SK-N-SH treated with all-trans-retinoic acid at 6 μM for 48 hours (cell line): ENCODE measurements around the gene LYPD6B.

ENCODE experiments used
- ATAC-seq: fragments of 200-7000 bp; cut with Tn5 transposase; 3 replicates; pipeline ENCODE4 v1.9.1; 2020; ENCODE audit warnings: mild to moderate bottlenecking, moderate library complexity
- ARNTL ChIP-seq: fragments of 450-650 bp; formaldehyde crosslinking; IDR thresholded peaks from 2 replicates; pipeline ENCODE4 v1.5.0; 2020; ENCODE audit warnings: low read depth, mild to moderate bottlenecking, moderate library complexity, borderline replicate concordance
- BACH2 ChIP-seq: fragments of 250-450 bp; sonication (Bioruptor Pico); IDR thresholded peaks from 2 replicates; pipeline ENCODE4 v1.9.0; 2021; ENCODE audit warnings: mild to moderate bottlenecking, borderline replicate concordance
- CSDC2 ChIP-seq: fragments of 250-450 bp; sonication (Bioruptor Pico); IDR thresholded peaks from 2 replicates; pipeline ENCODE4 v1.5.0; 2020; ENCODE audit warnings: mild to moderate bottlenecking, moderate library complexity
- ESRRG ChIP-seq: fragments of 250-450 bp; sonication (Bioruptor Pico); IDR thresholded peaks from 2 replicates; pipeline ENCODE4 v1.6.1; 2021; ENCODE audit warnings: mild to moderate bottlenecking
- GLIS3 ChIP-seq: fragments of 250-450 bp; sonication (Bioruptor Pico); IDR thresholded peaks from 2 replicates; pipeline ENCODE4 v1.5.0; 2020; ENCODE audit warnings: mild to moderate bottlenecking, moderate library complexity
- ISL1 ChIP-seq: fragments of 250-450 bp; sonication (Bioruptor Pico); IDR thresholded peaks from 2 replicates; pipeline ENCODE4 v2.1.2; 2022; ENCODE audit warnings: mild to moderate bottlenecking, moderate library complexity
- OSR1 ChIP-seq: fragments of 250-450 bp; sonication (Bioruptor Pico); IDR thresholded peaks from 2 replicates; pipeline ENCODE4 v1.8.0; 2022; ENCODE audit warnings: moderate library complexity, mild to moderate bottlenecking, inconsistent platforms
- PPARA ChIP-seq: fragments of 250-450 bp; sonication (Bioruptor Pico); IDR thresholded peaks from 2 replicates; pipeline ENCODE4 v1.5.0; 2020; ENCODE audit warnings: mild to moderate bottlenecking, borderline replicate concordance
- RARB ChIP-seq: fragments of 250-450 bp; sonication (Bioruptor Pico); IDR thresholded peaks from 2 replicates; pipeline ENCODE4 v1.8.0; 2021; ENCODE audit warnings: mild to moderate bottlenecking, moderate library complexity
- SNAI2 ChIP-seq: fragments of 250-450 bp; sonication (Bioruptor Pico); IDR thresholded peaks from 2 replicates; pipeline ENCODE4 v1.5.0; 2020; ENCODE audit warnings: mild to moderate bottlenecking, moderate library complexity
- TCF4 ChIP-seq: fragments of 250-450 bp; sonication (Bioruptor Pico); IDR thresholded peaks from 2 replicates; pipeline ENCODE4 v1.8.0; 2021; ENCODE audit warnings: mild to moderate bottlenecking, moderate library complexity, borderline replicate concordance
- TOX ChIP-seq: fragments of 250-450 bp; sonication (Bioruptor Pico); IDR thresholded peaks from 2 replicates; pipeline ENCODE4 v1.8.0; 2021; ENCODE audit warnings: mild to moderate bottlenecking, moderate library complexity, borderline replicate concordance
- ZC3H10 ChIP-seq: fragments of 250-450 bp; sonication (Bioruptor Pico); IDR thresholded peaks from 2 replicates; pipeline ENCODE4 v1.5.1; 2021; ENCODE audit warnings: mild to moderate bottlenecking, moderate library complexity
- ZFP3 ChIP-seq: fragments of 250-450 bp; sonication (Bioruptor Pico); IDR thresholded peaks from 2 replicates; pipeline ENCODE4 v1.5.0; 2020; ENCODE audit warnings: mild to moderate bottlenecking, moderate library complexity
- ZFP30 ChIP-seq: fragments of 450-650 bp; formaldehyde crosslinking; IDR thresholded peaks from 2 replicates; pipeline ENCODE4 v1.5.0; 2022; ENCODE audit warnings: mild to moderate bottlenecking, moderate library complexity
- ZNF70 ChIP-seq: fragments of 450-650 bp; formaldehyde crosslinking; IDR thresholded peaks from 2 replicates; pipeline ENCODE4 v1.5.0; 2020; ENCODE audit warnings: mild to moderate bottlenecking, moderate library complexity
- ZNF8 ChIP-seq: fragments of 450-650 bp; formaldehyde crosslinking; IDR thresholded peaks from 2 replicates; pipeline ENCODE4 v1.5.0; 2020; ENCODE audit warnings: mild to moderate bottlenecking, moderate library complexity
- TF ChIP-seq, protein P1 (sequence below): fragments of 250-450 bp; sonication (Bioruptor Pico); IDR thresholded peaks from 2 replicates; pipeline ENCODE4 v1.5.0; 2020; ENCODE audit warnings: mild to moderate bottlenecking, moderate library complexity
- TF ChIP-seq, protein P2 (sequence below): fragments of 250-450 bp; sonication (Bioruptor Pico); IDR thresholded peaks from 2 replicates; pipeline ENCODE4 v1.5.1; 2021; ENCODE audit warnings: mild to moderate bottlenecking, moderate library complexity
- TF ChIP-seq, protein P3 (sequence below): fragments of 250-450 bp; sonication (Bioruptor Pico); IDR thresholded peaks from 2 replicates; pipeline ENCODE4 v1.5.1; 2020; ENCODE audit warnings: low read depth, mild to moderate bottlenecking, moderate library complexity
- TF ChIP-seq, protein P4 (sequence below): fragments of 250-450 bp; sonication (Bioruptor Pico); IDR thresholded peaks from 2 replicates; pipeline ENCODE4 v1.8.0; 2021; ENCODE audit warnings: low read depth, mild to moderate bottlenecking, moderate library complexity, borderline replicate concordance
- TF ChIP-seq, protein P5 (sequence below): fragments of 250-450 bp; sonication (Bioruptor Pico); IDR thresholded peaks from 2 replicates; pipeline ENCODE4 v1.8.0; 2020; ENCODE audit warnings: mild to moderate bottlenecking, moderate library complexity, borderline replicate concordance

Gene LYPD6B

DNA sequence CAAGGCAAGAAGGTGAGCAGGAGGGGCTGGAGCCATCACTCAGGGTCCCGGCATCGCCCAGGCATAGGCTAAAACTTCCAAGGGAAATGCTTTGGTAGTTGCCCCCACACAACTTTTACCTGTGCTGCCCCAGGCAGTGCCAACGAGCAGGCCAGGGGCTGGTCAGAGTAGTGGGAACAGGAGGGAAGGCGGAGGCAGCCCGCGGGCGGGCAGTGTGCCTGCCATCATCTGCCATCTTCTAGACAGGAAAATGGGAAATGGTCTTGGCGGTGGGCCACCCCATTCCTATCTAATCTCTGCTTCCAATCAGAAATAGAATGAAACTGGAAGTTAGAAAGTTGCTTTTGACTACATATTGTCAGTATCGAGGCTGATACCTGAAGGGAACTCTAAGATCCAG is 26.0 kb upstream of the LYPD6B start:
- ATAC-seq = no peak
- TF ChIP-seq ZC3H10 (no peak), CSDC2 (CRISPR knock-in tag) (no peak), ZFP3 (CRISPR knock-in tag) (no peak), PPARA (CRISPR knock-in tag) (no peak), ZNF8 (CRISPR knock-in tag) (no peak), GLIS3 (CRISPR knock-in tag) (no peak), ZFP30 (no peak), TOX (no peak), ARNTL (CRISPR knock-in tag) (no peak), TCF4 (no peak), BACH2 (CRISPR knock-in tag) (no peak), ESRRG (CRISPR knock-in tag) (no peak), ISL1 (no peak), ZNF70 (CRISPR knock-in tag) (no peak), SNAI2 (no peak)
- TF ChIP-seq, protein P1, sequence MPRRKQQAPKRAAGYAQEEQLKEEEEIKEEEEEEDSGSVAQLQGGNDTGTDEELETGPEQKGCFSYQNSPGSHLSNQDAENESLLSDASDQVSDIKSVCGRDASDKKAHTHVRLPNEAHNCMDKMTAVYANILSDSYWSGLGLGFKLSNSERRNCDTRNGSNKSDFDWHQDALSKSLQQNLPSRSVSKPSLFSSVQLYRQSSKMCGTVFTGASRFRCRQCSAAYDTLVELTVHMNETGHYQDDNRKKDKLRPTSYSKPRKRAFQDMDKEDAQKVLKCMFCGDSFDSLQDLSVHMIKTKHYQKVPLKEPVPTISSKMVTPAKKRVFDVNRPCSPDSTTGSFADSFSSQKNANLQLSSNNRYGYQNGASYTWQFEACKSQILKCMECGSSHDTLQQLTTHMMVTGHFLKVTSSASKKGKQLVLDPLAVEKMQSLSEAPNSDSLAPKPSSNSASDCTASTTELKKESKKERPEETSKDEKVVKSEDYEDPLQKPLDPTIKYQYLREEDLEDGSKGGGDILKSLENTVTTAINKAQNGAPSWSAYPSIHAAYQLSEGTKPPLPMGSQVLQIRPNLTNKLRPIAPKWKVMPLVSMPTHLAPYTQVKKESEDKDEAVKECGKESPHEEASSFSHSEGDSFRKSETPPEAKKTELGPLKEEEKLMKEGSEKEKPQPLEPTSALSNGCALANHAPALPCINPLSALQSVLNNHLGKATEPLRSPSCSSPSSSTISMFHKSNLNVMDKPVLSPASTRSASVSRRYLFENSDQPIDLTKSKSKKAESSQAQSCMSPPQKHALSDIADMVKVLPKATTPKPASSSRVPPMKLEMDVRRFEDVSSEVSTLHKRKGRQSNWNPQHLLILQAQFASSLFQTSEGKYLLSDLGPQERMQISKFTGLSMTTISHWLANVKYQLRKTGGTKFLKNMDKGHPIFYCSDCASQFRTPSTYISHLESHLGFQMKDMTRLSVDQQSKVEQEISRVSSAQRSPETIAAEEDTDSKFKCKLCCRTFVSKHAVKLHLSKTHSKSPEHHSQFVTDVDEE (CRISPR knock-in tag) = no peak
- TF ChIP-seq, protein P2, sequence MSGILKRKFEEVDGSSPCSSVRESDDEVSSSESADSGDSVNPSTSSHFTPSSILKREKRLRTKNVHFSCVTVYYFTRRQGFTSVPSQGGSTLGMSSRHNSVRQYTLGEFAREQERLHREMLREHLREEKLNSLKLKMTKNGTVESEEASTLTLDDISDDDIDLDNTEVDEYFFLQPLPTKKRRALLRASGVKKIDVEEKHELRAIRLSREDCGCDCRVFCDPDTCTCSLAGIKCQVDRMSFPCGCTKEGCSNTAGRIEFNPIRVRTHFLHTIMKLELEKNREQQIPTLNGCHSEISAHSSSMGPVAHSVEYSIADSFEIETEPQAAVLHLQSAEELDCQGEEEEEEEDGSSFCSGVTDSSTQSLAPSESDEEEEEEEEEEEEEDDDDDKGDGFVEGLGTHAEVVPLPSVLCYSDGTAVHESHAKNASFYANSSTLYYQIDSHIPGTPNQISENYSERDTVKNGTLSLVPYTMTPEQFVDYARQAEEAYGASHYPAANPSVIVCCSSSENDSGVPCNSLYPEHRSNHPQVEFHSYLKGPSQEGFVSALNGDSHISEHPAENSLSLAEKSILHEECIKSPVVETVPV = no peak
- TF ChIP-seq, protein P3, sequence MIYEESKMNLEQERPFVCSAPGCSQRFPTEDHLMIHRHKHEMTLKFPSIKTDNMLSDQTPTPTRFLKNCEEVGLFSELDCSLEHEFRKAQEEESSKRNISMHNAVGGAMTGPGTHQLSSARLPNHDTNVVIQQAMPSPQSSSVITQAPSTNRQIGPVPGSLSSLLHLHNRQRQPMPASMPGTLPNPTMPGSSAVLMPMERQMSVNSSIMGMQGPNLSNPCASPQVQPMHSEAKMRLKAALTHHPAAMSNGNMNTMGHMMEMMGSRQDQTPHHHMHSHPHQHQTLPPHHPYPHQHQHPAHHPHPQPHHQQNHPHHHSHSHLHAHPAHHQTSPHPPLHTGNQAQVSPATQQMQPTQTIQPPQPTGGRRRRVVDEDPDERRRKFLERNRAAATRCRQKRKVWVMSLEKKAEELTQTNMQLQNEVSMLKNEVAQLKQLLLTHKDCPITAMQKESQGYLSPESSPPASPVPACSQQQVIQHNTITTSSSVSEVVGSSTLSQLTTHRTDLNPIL (CRISPR knock-in tag) = no peak

DNA sequence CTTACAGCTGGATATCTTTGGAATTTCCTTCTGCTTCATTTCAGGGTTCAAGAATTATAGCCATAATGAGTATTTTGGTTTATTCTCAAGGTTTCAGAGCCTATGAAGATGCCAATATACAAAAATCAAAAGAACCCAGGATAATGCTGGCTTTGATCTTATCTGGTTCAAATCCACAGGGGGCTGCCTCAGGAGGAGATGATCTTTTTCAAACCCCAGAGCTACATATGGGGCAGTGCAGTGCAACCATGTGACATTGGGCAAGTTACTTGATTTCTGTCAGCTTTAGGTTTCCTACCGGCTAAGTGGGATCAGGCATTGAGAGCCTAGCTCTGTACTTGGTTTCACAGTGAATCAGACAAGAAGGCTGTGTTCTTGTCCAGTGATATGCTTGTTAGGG is 23.0 kb upstream of the LYPD6B start:
- no peak for ATAC-seq
- no peak for TF ChIP-seq ZC3H10

DNA sequence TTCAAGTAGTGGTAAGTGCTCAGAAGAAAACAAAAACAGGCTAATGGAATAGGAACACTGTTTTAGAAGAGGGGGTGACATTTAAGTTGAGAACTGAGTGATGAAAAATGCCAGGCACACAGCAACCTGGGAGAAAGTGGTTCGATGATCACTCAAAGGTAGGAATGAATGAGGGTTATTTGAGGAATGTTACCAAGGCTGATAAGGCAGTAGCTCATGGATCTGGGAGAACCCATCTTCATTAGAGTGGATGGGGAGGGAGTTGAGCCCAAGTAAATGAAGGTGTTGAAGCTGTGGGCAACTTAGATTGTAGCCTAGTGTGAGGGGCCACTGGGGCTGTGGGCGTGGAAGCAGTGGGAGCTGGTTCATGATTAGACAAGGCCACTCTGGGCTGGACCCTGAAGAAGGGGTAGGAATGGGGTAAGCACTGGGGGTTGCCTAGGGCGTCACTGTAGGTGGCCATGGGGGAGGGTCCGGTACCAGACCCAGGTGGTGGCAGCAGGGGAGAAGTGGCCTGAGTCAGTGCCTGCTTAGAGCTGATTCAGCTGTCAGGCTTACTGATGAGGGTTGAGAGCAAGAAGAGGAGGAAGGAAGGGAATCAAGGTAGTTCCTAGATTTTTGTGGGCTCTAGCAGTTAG is 22.5 kb upstream of the LYPD6B start:
- TF ChIP-seq, protein P3 (CRISPR knock-in tag) = no peak
- TF ChIP-seq, protein P4, sequence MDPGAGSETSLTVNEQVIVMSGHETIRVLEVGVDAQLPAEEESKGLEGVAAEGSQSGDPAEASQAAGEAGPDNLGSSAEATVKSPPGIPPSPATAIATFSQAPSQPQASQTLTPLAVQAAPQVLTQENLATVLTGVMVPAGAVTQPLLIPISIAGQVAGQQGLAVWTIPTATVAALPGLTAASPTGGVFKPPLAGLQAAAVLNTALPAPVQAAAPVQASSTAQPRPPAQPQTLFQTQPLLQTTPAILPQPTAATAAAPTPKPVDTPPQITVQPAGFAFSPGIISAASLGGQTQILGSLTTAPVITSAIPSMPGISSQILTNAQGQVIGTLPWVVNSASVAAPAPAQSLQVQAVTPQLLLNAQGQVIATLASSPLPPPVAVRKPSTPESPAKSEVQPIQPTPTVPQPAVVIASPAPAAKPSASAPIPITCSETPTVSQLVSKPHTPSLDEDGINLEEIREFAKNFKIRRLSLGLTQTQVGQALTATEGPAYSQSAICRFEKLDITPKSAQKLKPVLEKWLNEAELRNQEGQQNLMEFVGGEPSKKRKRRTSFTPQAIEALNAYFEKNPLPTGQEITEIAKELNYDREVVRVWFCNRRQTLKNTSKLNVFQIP (CRISPR knock-in tag) = no peak
- TF ChIP-seq ESRRG (CRISPR knock-in tag) (no peak), ZNF70 (CRISPR knock-in tag) (no peak), ZFP30 (no peak), BACH2 (CRISPR knock-in tag) (no peak), CSDC2 (CRISPR knock-in tag) (no peak), ZFP3 (CRISPR knock-in tag) (no peak), TCF4 (no peak), ZNF8 (CRISPR knock-in tag) (no peak), OSR1 (CRISPR knock-in tag) (no peak), TOX (no peak), RARB (CRISPR knock-in tag) (no peak)
- TF ChIP-seq, protein P5, sequence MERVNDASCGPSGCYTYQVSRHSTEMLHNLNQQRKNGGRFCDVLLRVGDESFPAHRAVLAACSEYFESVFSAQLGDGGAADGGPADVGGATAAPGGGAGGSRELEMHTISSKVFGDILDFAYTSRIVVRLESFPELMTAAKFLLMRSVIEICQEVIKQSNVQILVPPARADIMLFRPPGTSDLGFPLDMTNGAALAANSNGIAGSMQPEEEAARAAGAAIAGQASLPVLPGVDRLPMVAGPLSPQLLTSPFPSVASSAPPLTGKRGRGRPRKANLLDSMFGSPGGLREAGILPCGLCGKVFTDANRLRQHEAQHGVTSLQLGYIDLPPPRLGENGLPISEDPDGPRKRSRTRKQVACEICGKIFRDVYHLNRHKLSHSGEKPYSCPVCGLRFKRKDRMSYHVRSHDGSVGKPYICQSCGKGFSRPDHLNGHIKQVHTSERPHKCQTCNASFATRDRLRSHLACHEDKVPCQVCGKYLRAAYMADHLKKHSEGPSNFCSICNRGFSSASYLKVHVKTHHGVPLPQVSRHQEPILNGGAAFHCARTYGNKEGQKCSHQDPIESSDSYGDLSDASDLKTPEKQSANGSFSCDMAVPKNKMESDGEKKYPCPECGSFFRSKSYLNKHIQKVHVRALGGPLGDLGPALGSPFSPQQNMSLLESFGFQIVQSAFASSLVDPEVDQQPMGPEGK = no peak
- TF ChIP-seq, protein P2 = no peak
- no peak for ATAC-seq
